CD4-positive, alpha-beta T cell treated with Interferon gamma for 1 hour (primary cell): ENCODE measurements around the gene SRGAP2.
"Not testable (repeated sequence)": the region's sequence is repeated elsewhere in the genome, so short reads cannot be mapped to it uniquely, and the experiment has no call there.

Experiments used
- DNase-seq: peaks from one replicate; pipeline ENCODE4 v3.0.0-alpha.2; 2020

The SRGAP2 gene

GRCh38 chr1:206252680-206253335 lies 49.5 kb downstream of the SRGAP2 start:
- not testable (repeated sequence) for DNase-seq
